Natural killer cell (primary cell): ENCODE results near the gene SYT13. TPM values are rescaled to one million over a fixed set of nuclear protein-coding genes. Genes with fewer than 3 reads are reported as not detected.

ENCODE experiments used
- ATAC-seq, 3 donors: fragments of 150-1000 bp in 2 of 3; fragments of 200-7000 bp in 1 of 3; cut with Tn5 transposase; 1 replicate in 1 of 3; 2 replicates in 2 of 3; pipeline ENCODE4 v1.10.0; 2021; ENCODE audit warnings: mild to moderate bottlenecking in 2 of 3, moderate library complexity in 2 of 3
- DNase-seq, 2 donors: peaks; one replicate each; pipeline versions ENCODE4 v3.0.0 to v3.0.0-alpha.2; 2013 to 2021; ENCODE audit warnings: mixed read lengths in 1 of 2
- H3K27ac ChIP-seq: one replicate; pipeline ENCODE4 v1.5.1; 2013; ENCODE audit warnings: mild to moderate bottlenecking, low read length
- H3K27me3 ChIP-seq: one replicate; pipeline ENCODE4 v1.6.1; 2013; ENCODE audit warnings: low read length; ENCODE audit not compliant: control insufficient read depth, insufficient read depth
- H3K36me3 ChIP-seq: one replicate; pipeline ENCODE4 v1.6.1; 2013; ENCODE audit warnings: low read length; ENCODE audit not compliant: control insufficient read depth, insufficient read depth
- H3K4me1 ChIP-seq: one replicate; pipeline ENCODE4 v1.6.1; 2013; ENCODE audit warnings: low read length; ENCODE audit not compliant: control insufficient read depth, insufficient read depth
- H3K4me3 ChIP-seq: one replicate; pipeline ENCODE4 v1.5.1; 2013; ENCODE audit warnings: low read length
- H3K9me3 ChIP-seq: one replicate; pipeline ENCODE4 v1.6.1; 2013; ENCODE audit warnings: low read length; ENCODE audit not compliant: control insufficient read depth, insufficient read depth
- H3K27ac Mint-ChIP-seq, 2 donors: one replicate each; pipeline ENCODE4 v1.8.0; 2022; ENCODE audit warnings: mild to moderate bottlenecking in 2 of 2, mixed read lengths in 2 of 2, moderate library complexity in 1 of 2
- H3K27me3 Mint-ChIP-seq, 2 donors: one replicate each; pipeline ENCODE4 v1.8.0; 2022; ENCODE audit warnings: low read depth in 2 of 2, mixed read lengths in 2 of 2
- H3K36me3 Mint-ChIP-seq: one replicate; pipeline ENCODE4 v1.8.0; 2022; ENCODE audit warnings: mixed read lengths
- H3K4me1 Mint-ChIP-seq, 2 donors: one replicate each; pipeline ENCODE4 v1.8.0; 2022; ENCODE audit warnings: mixed read lengths in 2 of 2
- H3K4me3 Mint-ChIP-seq: one replicate; pipeline ENCODE4 v1.8.0; 2022; ENCODE audit warnings: mild to moderate bottlenecking, moderate library complexity, mixed read lengths
- H3K9me3 Mint-ChIP-seq, 2 donors: one replicate each; pipeline ENCODE4 v1.8.0; 2022; ENCODE audit warnings: mixed read lengths in 2 of 2
- CTCF ChIP-seq: fragments of 200-600 bp; IDR thresholded peaks from one replicate; pipeline ENCODE4 v1.8.0; 2022; ENCODE audit warnings: antibody characterized with exemption
- whole genome bisulfite sequencing: methylation state at CpG from one replicate; pipeline ENCODE4 v1.1.7; 2013; ENCODE audit warnings: missing lambda C conversion rate; ENCODE audit not compliant: insufficient coverage; 5-methylcytosine and 5-hydroxymethylcytosine counted together
- intact Hi-C: fragments of 100-400 bp; cut with micrococcal nuclease; formaldehyde crosslinking; loops from one replicate; pipeline ENCODE4 v1.14.2; 2022
- total RNA-seq, 4 donors: library from RNA; stranded (reverse); fragments of 120-200 nt in 1 of 4; gene quantifications; one replicate each; pipeline versions ENCODE4 v1.2.3 to v1.2.4, GENCODE V29; 2013 to 2022

SYT13 gene
- total RNA-seq, 3 donors from 2014 or later (not counting 1 experiment from before 2014, with no cell fraction given) = not detected

DNA sequence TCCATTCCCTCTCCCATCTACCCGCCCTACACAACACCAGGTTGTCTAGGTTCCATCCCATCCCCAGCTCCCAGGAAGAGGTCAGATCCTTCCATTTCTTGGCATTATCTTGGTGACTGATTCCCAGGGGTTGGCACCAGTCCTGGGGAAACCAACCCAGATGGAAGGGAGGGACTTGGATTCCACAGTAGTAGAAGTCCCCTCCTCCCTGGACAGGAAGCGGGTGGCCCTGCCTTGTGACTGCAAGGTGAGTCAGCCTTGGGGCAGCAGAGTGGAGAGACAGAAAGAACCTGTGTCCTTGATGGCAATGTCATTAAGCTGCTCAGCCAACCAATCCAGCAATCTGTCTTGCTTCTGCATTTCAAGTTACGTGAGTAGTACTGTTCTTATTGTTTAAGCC lies 26.5 kb downstream of the SYT13 start:
- intact Hi-C loops = no loop called here
- ATAC-seq = no peak
- 77% methylated on average over 3 of the region's 3 CpGs for WGBS

DNA sequence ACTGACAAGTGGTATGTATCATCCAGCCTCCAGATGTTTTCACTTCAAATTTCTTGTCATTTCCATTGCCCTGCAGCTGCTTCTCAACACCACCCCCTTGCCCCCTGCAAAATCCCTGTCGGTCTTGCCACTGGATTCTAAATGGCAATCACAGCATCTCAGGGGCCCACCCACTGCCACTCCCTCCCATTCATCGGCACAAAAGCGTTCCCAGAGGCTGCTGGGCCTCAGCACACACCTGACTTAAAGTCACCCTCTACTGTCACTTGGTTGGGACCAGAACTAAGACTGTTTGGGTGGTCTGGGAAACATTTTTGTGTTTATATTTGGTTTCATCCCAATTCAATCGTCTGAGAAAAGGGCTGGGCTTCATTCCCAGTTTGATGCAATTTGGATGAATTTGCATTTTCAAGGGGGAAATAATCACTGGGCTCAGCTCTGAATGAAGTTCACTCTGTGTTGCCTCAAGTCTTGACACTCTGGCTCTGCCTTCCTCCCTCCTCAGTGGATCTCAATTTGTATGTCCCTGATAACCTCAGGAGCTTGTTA lies 27.1 kb downstream of the SYT13 start:
- no peak for TF ChIP-seq CTCF
- H3K4me3 ChIP-seq = no peak overlapping the region
- peaks cover 15 to 24% of the 10 kb centered on the region in 2 donors for H3K27me3 Mint-ChIP-seq
- no peaks in the 10 kb centered on the region for H3K9me3 Mint-ChIP-seq
- H3K4me1 ChIP-seq = no peaks in the 10 kb centered on the region
- ATAC-seq = no peak
- H3K36me3 ChIP-seq = no peaks in the 10 kb centered on the region
- no peaks in the 10 kb centered on the region for H3K9me3 ChIP-seq
- H3K4me3 Mint-ChIP-seq = no peak overlapping the region
- no peak overlapping the region for H3K27ac ChIP-seq
- H3K27me3 ChIP-seq = no peaks in the 10 kb centered on the region
- 65% methylated on average over 4 of the region's 4 CpGs for WGBS
- intact Hi-C loops = no loop called here
- H3K4me1 Mint-ChIP-seq = no peaks in the 10 kb centered on the region
- H3K27ac Mint-ChIP-seq = no peak overlapping the region
- no peaks in the 10 kb centered on the region for H3K36me3 Mint-ChIP-seq
- no peak for DNase-seq

More for the DNA sequence above, 26.5 kb downstream of the SYT13 start:
- Mint-ChIP-seq H3K36me3 (no peaks in the 10 kb centered on the region), H3K9me3 (no peaks in the 10 kb centered on the region), H3K27me3 (peaks cover 17 to 30% of the 10 kb centered on the region in 2 donors), H3K27ac (no peak overlapping the region), H3K4me1 (no peaks in the 10 kb centered on the region), H3K4me3 (no peak overlapping the region)
- H3K4me3 ChIP-seq = no peak overlapping the region
- H3K27me3 ChIP-seq = no peaks in the 10 kb centered on the region
- no peaks in the 10 kb centered on the region for H3K36me3 ChIP-seq
- no peak for TF ChIP-seq CTCF
- H3K27ac ChIP-seq = no peak overlapping the region
- no peaks in the 10 kb centered on the region for H3K4me1 ChIP-seq
- H3K9me3 ChIP-seq = no peaks in the 10 kb centered on the region
- no peak for DNase-seq

DNA sequence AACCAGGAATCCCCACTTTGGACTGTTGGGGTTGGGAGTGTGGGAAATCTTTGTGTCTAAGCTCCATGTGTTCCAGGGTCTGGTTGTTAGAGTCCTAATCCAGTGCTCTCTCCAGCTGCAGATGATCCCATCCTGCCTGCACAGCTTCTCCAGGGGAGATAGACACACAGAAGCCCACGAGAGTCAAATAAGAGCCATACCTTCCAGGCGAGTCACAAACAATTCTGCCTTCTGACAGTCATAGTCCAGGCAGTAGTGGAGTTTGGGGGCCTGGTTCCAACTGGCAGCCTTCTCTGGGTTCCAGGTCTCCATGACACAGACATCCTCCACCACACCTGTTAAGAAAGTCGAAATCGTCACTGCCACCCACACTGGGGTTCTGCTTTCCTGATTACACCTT lies 32.1 kb downstream of the SYT13 start:
- Histone ChIP-seq H3K9me3 (no peaks in the 10 kb centered on the region), H3K4me1 (no peaks in the 10 kb centered on the region), H3K4me3 (no peak overlapping the region), H3K27me3 (no peaks in the 10 kb centered on the region), H3K36me3 (no peaks in the 10 kb centered on the region), H3K27ac (no peak overlapping the region)
- TF ChIP-seq CTCF = no peak
- Mint-ChIP-seq H3K27me3 (peaks cover 8 to 25% of the 10 kb centered on the region in 2 donors), H3K4me3 (no peak overlapping the region), H3K4me1 (no peaks in the 10 kb centered on the region), H3K9me3 (no peaks in the 10 kb centered on the region), H3K36me3 (no peaks in the 10 kb centered on the region), H3K27ac (no peak overlapping the region)
- no peak for DNase-seq
- intact Hi-C loops = no loop called here
- 83% methylated on average over 4 of the region's 4 CpGs for WGBS
- no peak for ATAC-seq

DNA sequence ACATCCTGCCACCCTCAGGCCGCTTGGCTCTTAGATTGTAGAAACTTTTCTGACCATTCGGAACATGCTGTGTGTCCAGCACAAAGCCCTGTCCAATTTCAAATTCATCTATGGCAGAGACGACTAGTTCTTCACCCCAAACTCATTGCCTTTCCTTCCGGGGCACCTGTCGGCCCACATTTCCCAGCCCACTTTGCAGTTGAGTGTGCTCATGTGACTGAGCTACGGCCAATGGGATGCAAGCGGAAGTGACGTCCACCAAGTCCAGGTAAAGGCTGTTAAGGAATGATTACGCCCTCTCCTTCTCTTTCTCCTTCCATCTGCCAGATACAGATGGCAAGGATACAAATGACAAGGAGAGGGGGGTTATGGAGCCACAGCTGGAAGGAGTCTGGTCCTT lies 32.5 kb downstream of the SYT13 start:
- no peak overlapping the region for H3K4me3 Mint-ChIP-seq
- no peak for TF ChIP-seq CTCF
- peaks cover 6 to 22% of the 10 kb centered on the region in 2 donors for H3K27me3 Mint-ChIP-seq
- DNase-seq = no peak
- H3K36me3 ChIP-seq = no peaks in the 10 kb centered on the region
- intact Hi-C loops = no loop called here
- WGBS = 86% methylated on average over 8 of the region's 9 CpGs
- H3K4me1 ChIP-seq = no peaks in the 10 kb centered on the region
- no peaks in the 10 kb centered on the region for H3K27me3 ChIP-seq
- H3K36me3 Mint-ChIP-seq = no peaks in the 10 kb centered on the region
- H3K27ac ChIP-seq = no peak overlapping the region
- H3K27ac Mint-ChIP-seq = no peak overlapping the region
- no peak for ATAC-seq
- no peaks in the 10 kb centered on the region for H3K9me3 ChIP-seq
- H3K4me1 Mint-ChIP-seq = no peaks in the 10 kb centered on the region
- no peaks in the 10 kb centered on the region for H3K9me3 Mint-ChIP-seq
- H3K4me3 ChIP-seq = no peak overlapping the region
